HepG2 (cell line): Measurements from ENCODE around the gene CIITA. TPM values are rescaled to one million over a fixed set of nuclear protein-coding genes. Genes with fewer than 3 reads are reported as not detected.

ENCODE experiments used
- ATAC-seq: fragments of 200-7000 bp; cut with Tn5 transposase; 3 replicates; pipeline ENCODE4 v1.9.1; 2020; ENCODE audit warnings: mild to moderate bottlenecking, moderate library complexity
- BruUV-seq: library from RNA; stranded (reverse); fragments of 400-500 nt; replicated peaks from 2 replicates; lab custom pipeline; 2021; lab: Mats Ljungman, UMichigan
- CTCF ChIA-PET: fragments of 300-600 bp; formaldehyde crosslinking; extraction: SDS; loops from one replicate; lab custom pipeline; 2021; ENCODE audit warnings: low total read pairs, inconsistent platforms, low intra/inter-chr PET ratio; lab: Yijun Ruan, JAX
- POLR2A ChIA-PET: fragments of 350-600 bp; sonication (Branson Sonifier 250); formaldehyde crosslinking; loops from one replicate; lab custom pipeline; 2020; ENCODE audit warnings: antibody characterized with exemption, inconsistent platforms; lab: Yijun Ruan, JAX
- DNase-seq: peaks from one replicate; pipeline ENCODE4 v3.0.0-alpha.2; 2015; ENCODE audit warnings: low spot score
- FAIRE-seq: peaks from 3 replicates; lab custom pipeline; 2011; peaks lifted over from hg19 to GRCh38; lab: Jason Lieb, UNC
- H2AFZ ChIP-seq: one replicate; pipeline ENCODE4 v1.6.1; 2011; ENCODE audit warnings: low read length, inconsistent platforms
- H3K27ac ChIP-seq: fragments of 300-600 bp; 3 replicates; pipeline ENCODE4 v1.8.0; 2011; ENCODE audit warnings: mixed run types, mild to moderate bottlenecking, mixed read lengths, low read length, inconsistent platforms; ENCODE audit not compliant: insufficient read depth; ENCODE audit errors: extremely low read length
- H3K27me3 ChIP-seq, 2 experiments: fragments of 200-600 bp in 1 of 2; 2 replicates in 1 of 2; 3 replicates in 1 of 2; pipeline versions ENCODE4 v1.6.0 to v1.8.0; 2011; ENCODE audit warnings: low read length in 2 of 2, mild to moderate bottlenecking in 2 of 2, moderate library complexity in 2 of 2, inconsistent platforms in 1 of 2; ENCODE audit not compliant: insufficient read depth in 2 of 2, control insufficient read depth in 1 of 2
- H3K36me3 ChIP-seq, 2 experiments: fragments of 200-600 bp in 1 of 2; replicated peaks in 1 of 2; 2 replicates in 1 of 2; 3 replicates in 1 of 2; pipeline versions ENCODE4 v1.5.1 to v1.8.0; 2011; ENCODE audit warnings: low read length in 2 of 2, inconsistent platforms in 1 of 2; ENCODE audit not compliant: insufficient read depth in 2 of 2, control insufficient read depth in 1 of 2
- H3K4me1 ChIP-seq: 2 replicates; pipeline ENCODE4 v1.5.1; 2012; ENCODE audit warnings: low read length, inconsistent platforms; ENCODE audit not compliant: insufficient read depth
- H3K4me2 ChIP-seq: 2 replicates; pipeline ENCODE4 v1.6.0; 2011; ENCODE audit warnings: low read depth, low read length, inconsistent platforms
- H3K4me3 ChIP-seq, 3 experiments: fragments of 200-600 bp in 1 of 3; sonication (generic), shearing (Covaris generic) in 1 of 3; replicated peaks in 1 of 3; 2 replicates each; pipeline ENCODE4 v1.5.1; 2011 to 2016; ENCODE audit warnings: low read length in 3 of 3, inconsistent platforms in 2 of 3, low read depth in 2 of 3, mild to moderate bottlenecking in 2 of 3, control low read depth in 1 of 3, mixed read lengths in 1 of 3; ENCODE audit not compliant: insufficient read depth in 1 of 3
- H3K79me2 ChIP-seq: one replicate; pipeline ENCODE4 v1.6.1; 2011; ENCODE audit warnings: low read length, inconsistent platforms; ENCODE audit not compliant: insufficient read depth
- H3K9ac ChIP-seq: 2 replicates; pipeline ENCODE4 v1.6.0; 2011; ENCODE audit warnings: mild to moderate bottlenecking, low read depth, low read length, inconsistent platforms; ENCODE audit not compliant: insufficient read depth
- H3K9me3 ChIP-seq: 2 replicates; pipeline ENCODE4 v1.5.1; 2012; ENCODE audit warnings: mild to moderate bottlenecking, low read length
- H4K20me1 ChIP-seq: 2 replicates; pipeline ENCODE4 v1.6.0; 2011; ENCODE audit warnings: inconsistent platforms, mild to moderate bottlenecking, low read length, moderate library complexity; ENCODE audit not compliant: insufficient read depth
- CHD4 ChIP-seq: fragments of 200-600 bp; sonication (generic); IDR thresholded peaks from 2 replicates; pipeline ENCODE4 v1.7.0; 2017; ENCODE audit warnings: mild to moderate bottlenecking, low read length, borderline replicate concordance
- DBP ChIP-seq: sonication (generic); formaldehyde crosslinking; IDR thresholded peaks from 2 replicates; pipeline ENCODE4 v1.4.0; 2020; ENCODE audit warnings: missing genetic modification reagents; ENCODE audit errors: not compliant biosample characterization
- IKZF5 ChIP-seq: IDR thresholded peaks from 2 replicates; pipeline ENCODE4 v1.6.1; 2018; ENCODE audit warnings: missing genetic modification reagents, mild to moderate bottlenecking, missing compliant biosample characterization
- KDM1A ChIP-seq: IDR thresholded peaks from 2 replicates; pipeline ENCODE4 v1.6.1; 2016; ENCODE audit warnings: missing compliant biosample characterization
- SCMH1 ChIP-seq: sonication (generic); formaldehyde crosslinking; IDR thresholded peaks from 2 replicates; pipeline ENCODE4 v1.9.0; 2021; ENCODE audit warnings: missing genetic modification reagents, mild to moderate bottlenecking, borderline replicate concordance
- SKI ChIP-seq: fragments of 450-650 bp; IDR thresholded peaks from one replicate; pipeline ENCODE4 v1.6.1; 2018; ENCODE audit warnings: mild to moderate bottlenecking; ENCODE audit not compliant: partially characterized antibody
- SP4 ChIP-seq: sonication (generic); formaldehyde crosslinking; IDR thresholded peaks from 2 replicates; pipeline ENCODE4 v1.8.1; 2023; ENCODE audit warnings: mild to moderate bottlenecking, missing genetic modification reagents
- ZC3H4 ChIP-seq: sonication (generic); formaldehyde crosslinking; IDR thresholded peaks from 2 replicates; pipeline ENCODE4 v1.4.0; 2020; ENCODE audit warnings: missing genetic modification reagents, borderline replicate concordance
- ZNF33B ChIP-seq: sonication (generic); formaldehyde crosslinking; IDR thresholded peaks from 2 replicates; pipeline ENCODE4 v1.5.1; 2020; ENCODE audit warnings: mild to moderate bottlenecking, missing genetic modification reagents
- ZNF501 ChIP-seq: sonication (generic); formaldehyde crosslinking; IDR thresholded peaks from 2 replicates; pipeline ENCODE4 v1.5.1; 2020; ENCODE audit warnings: mild to moderate bottlenecking, moderate library complexity, missing genetic modification reagents
- ZNF558 ChIP-seq: sonication (generic); formaldehyde crosslinking; IDR thresholded peaks from 2 replicates; pipeline ENCODE4 v1.9.0; 2022; ENCODE audit warnings: mild to moderate bottlenecking, missing genetic modification reagents, borderline replicate concordance
- ZNF646 ChIP-seq: sonication (generic); formaldehyde crosslinking; IDR thresholded peaks from 2 replicates; pipeline ENCODE4 v1.9.0; 2021; ENCODE audit warnings: mild to moderate bottlenecking, missing genetic modification reagents
- WGBS: methylation state at CpG from one replicate; pipeline ENCODE4 v1.1.6; 2017; ENCODE audit warnings: low lambda C conversion rate; 5-methylcytosine and 5-hydroxymethylcytosine counted together
- in situ Hi-C: cut with HindIII; loops from 2 replicates; pipeline ENCODE4 v1.10.0; 2017; ENCODE audit warnings: low pct_unique_long_range_greater_than_20kb; ENCODE audit not compliant: extremely low pct_ligation_motif_present
- intact Hi-C: fragments of 100-400 bp; cut with micrococcal nuclease; formaldehyde crosslinking; loops from one replicate; pipeline ENCODE4 v1.10.0; 2022; ENCODE audit not compliant: unreplicated experiment
- polyA plus RNA-seq, 8 experiments: library from polyadenylated mRNA; depleted of rRNA in 3 of 8; stranded (reverse) in 7 of 8; unstranded in 1 of 8; fragments of >200 nt; fragmentation: Illumina TruSeq in 4 of 8; extraction: Trizol in 4 of 8; gene quantifications; 2 replicates each; pipeline versions ENCODE4 v1.2.1 to v1.2.3, GENCODE V29; 2011 to 2016; ENCODE audit warnings: low read depth in 4 of 8, missing spikeins in 1 of 8, mixed read lengths in 1 of 8; ENCODE audit not compliant: insufficient read depth in 1 of 8
- total RNA-seq, 5 experiments: library from RNA; depleted of rRNA; stranded (reverse); fragments of >200 nt; fragmentation: Illumina TruSeq; extraction: Trizol; gene quantifications; 2 replicates each; pipeline ENCODE4 v1.2.3, GENCODE V29; 2016; ENCODE audit warnings: low read depth in 1 of 5

The CIITA gene
- total and polyA plus RNA-seq, 2 of the 13 experiments (the other 11 are each of a cell fraction or from before 2014, with no cell fraction given) = 0.08 to 0.09 TPM

GRCh38 chr16:10921536-10922327 is 44.7 kb downstream of the CIITA start:
- H3K4me2 ChIP-seq = peak overlapping the region; percentile 97
- H3K4me3 ChIP-seq = peak overlapping the region; percentile 2 to 55 (median 14); a peak in 1 of 6 replicates
- H3K9me3 ChIP-seq = no peaks in the 10 kb centered on the region
- H3K27me3 ChIP-seq = peaks cover 0 to 9% of the 10 kb centered on the region in 2 experiments; a peak in 1 of 5 replicates
- BruUV-seq = no TSS peak
- intact Hi-C loops (loop anchor here (2.0 kb wide), 1 partner anchor 401 kb away; no protein-coding TSS in a partner anchor), in situ Hi-C loops (loop anchor here (5.0 kb wide), 1 partner anchor 179 kb away; the partner anchor contains the start of gene NUBP1)
- ChIA-PET POLR2A (interaction anchor here (0.8 to 3.1 kb wide), 7 partner anchors 9 to 401 kb away, joined by 3 to 60 read pairs (median 7); partner anchors contain the start of genes CLEC16A, DEXI, NUBP1 and SOCS1), CTCF (no interaction called here)
- ATAC-seq = no peak
- H3K79me2 ChIP-seq = no peaks in the 10 kb centered on the region
- H3K36me3 ChIP-seq = peaks cover 4% of the 10 kb centered on the region in 2 experiments; a peak in 4 of 5 replicates
- DNase-seq = no peak
- peaks cover 44% of the 10 kb centered on the region for H3K4me1 ChIP-seq
- peak overlapping the region; percentile 6; the same call in 1 of the 2 replicates for H3K9ac ChIP-seq
- 6% methylated on average over 10 of the region's 10 CpGs for WGBS
- H2AFZ ChIP-seq = no peak overlapping the region
- no peak for FAIRE-seq
- H4K20me1 ChIP-seq = no peaks in the 10 kb centered on the region
- no peak overlapping the region for H3K27ac ChIP-seq
- TF ChIP-seq SCMH1 (CRISPR knock-in tag) (no peak), IKZF5 (CRISPR knock-in tag) (no peak), SKI (no peak), KDM1A (CRISPR knock-in tag) (peak; percentile 64; the same call in 1 of the 2 replicates), DBP (CRISPR knock-in tag) (no peak), ZNF646 (CRISPR knock-in tag) (no peak), ZNF558 (no peak), ZNF501 (CRISPR knock-in tag) (peak; percentile 20; the same call in 1 of the 2 replicates), ZC3H4 (CRISPR knock-in tag) (no peak), CHD4 (peak; percentile 91), ZNF33B (CRISPR knock-in tag) (no peak), SP4 (CRISPR knock-in tag) (peak; percentile 62; the same call in 1 of the 2 replicates)
